ENCODE measurements around the gene LRMDA.
"Not testable (repeated sequence)": the region's sequence is repeated elsewhere in the genome, so short reads cannot be mapped to it uniquely, and the experiment has no call there.

LRMDA gene

DNA sequence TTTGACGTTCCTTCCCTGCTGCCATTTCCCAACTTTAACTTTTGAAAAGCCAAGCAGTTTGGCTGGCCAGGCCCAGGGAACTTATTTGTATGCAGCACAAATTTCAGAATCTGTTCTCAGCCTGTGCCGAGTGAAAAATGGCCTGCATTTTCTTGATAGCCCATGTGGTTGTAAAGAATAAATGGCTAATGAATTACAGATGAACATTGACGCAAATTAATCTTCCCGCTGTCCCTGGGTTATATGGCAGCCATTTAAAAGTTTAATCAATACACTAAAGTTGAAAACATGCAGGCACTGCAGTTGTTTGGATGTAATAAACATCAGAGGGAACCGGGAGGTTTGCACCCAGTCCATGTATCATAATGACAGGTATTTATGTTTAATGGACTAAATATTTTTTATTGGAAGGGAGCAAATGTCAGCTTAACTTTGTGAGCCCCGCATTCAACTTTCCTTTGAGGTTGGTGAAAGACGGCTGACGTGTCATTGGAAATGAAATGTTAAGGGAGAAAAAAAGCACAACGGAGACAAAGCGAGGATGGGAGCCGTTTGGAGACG is 1092.4 kb downstream of the LRMDA start:
- H3K4me1 ChIP-seq (ENCODE audit: insufficient read depth, low read length) = no peaks in the 10 kb centered on the region
- H3K36me3 ChIP-seq (ENCODE audit: insufficient read depth, low read length) = no peaks in the 10 kb centered on the region
- H3K27me3 ChIP-seq (ENCODE audit: insufficient read depth, low read length) = no peaks in the 10 kb centered on the region
- H3K4me3 ChIP-seq (ENCODE audit: low read length) = no peak overlapping the region
- H3K27ac ChIP-seq (ENCODE audit: low read depth, low read length) = no peak overlapping the region
- H3K9ac ChIP-seq (ENCODE audit: low read depth, low read length) = no peak overlapping the region
- H3K9me3 ChIP-seq (ENCODE audit: insufficient read depth, low read depth, low read length) = no peaks in the 10 kb centered on the region
- WGBS = 94% methylated on average over 12 of the region's 12 CpGs

DNA sequence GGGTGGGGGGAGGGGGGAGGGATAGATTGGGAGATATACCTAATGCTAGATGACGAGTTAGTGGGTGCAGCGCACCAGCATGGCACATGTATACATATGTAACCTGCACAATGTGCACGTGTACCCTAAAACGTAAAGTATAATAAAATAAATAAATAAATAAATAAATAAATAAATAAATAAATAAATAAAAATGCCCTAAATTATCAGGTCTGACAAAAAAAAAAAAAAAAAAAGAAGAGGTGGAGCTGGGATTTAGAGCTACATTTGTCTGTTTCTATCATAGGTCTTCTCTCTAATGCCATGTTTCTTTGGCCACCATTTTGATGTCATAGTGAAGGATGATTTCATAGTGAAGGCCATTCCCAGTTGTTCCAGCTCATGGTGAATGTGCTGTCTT is 1095.4 kb downstream of the LRMDA start:
- not testable (repeated sequence) for H3K4me3 ChIP-seq (ENCODE audit: low read length); H3K9me3 ChIP-seq (ENCODE audit: insufficient read depth, low read depth, low read length); H3K36me3 ChIP-seq (ENCODE audit: insufficient read depth, low read length); H3K9ac ChIP-seq (ENCODE audit: low read depth, low read length); H3K27me3 ChIP-seq (ENCODE audit: insufficient read depth, low read length); H3K27ac ChIP-seq (ENCODE audit: low read depth, low read length); H3K4me1 ChIP-seq (ENCODE audit: insufficient read depth, low read length)
- 100% methylated on average over 1 of the region's 4 CpGs for WGBS

DNA sequence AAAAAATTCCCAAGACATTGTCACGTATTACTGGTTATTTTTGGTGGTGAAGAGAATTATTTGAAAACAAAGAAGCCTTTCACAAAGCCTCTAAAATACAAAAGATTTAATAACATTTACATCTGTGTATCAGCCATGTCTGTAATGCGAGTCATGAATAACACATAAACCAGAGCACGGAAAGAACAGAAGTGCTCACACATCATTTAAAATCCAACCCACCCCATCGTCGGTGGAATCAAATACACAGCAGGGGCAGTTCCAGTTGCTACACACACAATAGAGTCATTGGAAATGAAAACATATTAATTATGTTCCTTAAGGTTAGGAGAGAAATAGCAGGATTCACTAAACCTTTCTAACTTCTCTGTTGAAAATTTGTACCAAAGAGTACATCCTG is 1108.9 kb downstream of the LRMDA start:
- Histone ChIP-seq H3K9me3 (ENCODE audit: insufficient read depth, low read depth, low read length) (no peaks in the 10 kb centered on the region), H3K4me1 (ENCODE audit: insufficient read depth, low read length) (no peaks in the 10 kb centered on the region), H3K4me3 (ENCODE audit: low read length) (no peak overlapping the region), H3K36me3 (ENCODE audit: insufficient read depth, low read length) (no peaks in the 10 kb centered on the region), H3K9ac (ENCODE audit: low read depth, low read length) (no peak overlapping the region), H3K27me3 (ENCODE audit: insufficient read depth, low read length) (no peaks in the 10 kb centered on the region), H3K27ac (ENCODE audit: low read depth, low read length) (no peak overlapping the region)
- 97% methylated on average over 4 of the region's 5 CpGs for WGBS

DNA sequence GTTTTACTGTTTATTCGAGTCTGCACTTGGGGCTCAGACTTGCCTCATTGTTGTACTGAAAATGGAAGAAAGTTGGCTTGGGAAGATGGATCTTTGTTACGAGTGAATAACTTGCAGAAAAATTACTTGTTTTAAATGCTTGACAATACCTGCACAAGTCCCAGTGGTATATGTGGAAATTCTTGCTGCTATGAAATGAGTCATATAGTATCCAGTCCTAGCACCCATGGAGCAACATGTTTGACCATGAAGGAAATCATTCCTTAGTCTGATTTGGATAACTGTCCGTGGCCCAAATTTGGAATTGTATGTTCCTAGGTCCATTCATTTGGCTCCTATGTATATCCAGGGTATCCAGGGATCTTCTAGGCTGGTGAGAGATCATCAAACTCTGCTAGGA is 1109.4 kb downstream of the LRMDA start:
- Histone ChIP-seq H3K4me3 (ENCODE audit: low read length) (no peak overlapping the region), H3K27me3 (ENCODE audit: insufficient read depth, low read length) (no peaks in the 10 kb centered on the region), H3K36me3 (ENCODE audit: insufficient read depth, low read length) (no peaks in the 10 kb centered on the region), H3K4me1 (ENCODE audit: insufficient read depth, low read length) (no peaks in the 10 kb centered on the region), H3K27ac (ENCODE audit: low read depth, low read length) (no peak overlapping the region), H3K9me3 (ENCODE audit: insufficient read depth, low read depth, low read length) (no peaks in the 10 kb centered on the region), H3K9ac (ENCODE audit: low read depth, low read length) (no peak overlapping the region)
- 93% methylated on average over 3 of the region's 3 CpGs for WGBS

DNA sequence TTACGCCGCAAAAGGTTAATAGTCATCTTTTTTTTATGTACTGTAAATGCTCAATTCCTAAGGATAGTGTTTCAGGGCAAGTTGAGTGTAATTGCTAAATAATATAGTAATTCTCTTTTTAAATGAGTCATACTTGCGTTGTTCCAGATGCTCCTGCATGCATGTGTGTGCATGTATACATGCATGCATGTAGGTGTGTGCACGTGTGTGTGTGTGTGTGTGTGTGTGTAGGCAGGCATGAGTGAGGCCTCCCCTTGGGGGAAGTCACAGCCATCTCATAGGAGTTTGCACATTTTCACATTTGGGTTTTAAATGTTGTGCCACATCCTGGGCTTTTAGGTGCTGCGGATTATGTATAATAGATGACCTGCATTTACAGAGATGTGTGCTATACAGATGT is 1110.4 kb downstream of the LRMDA start:
- H3K4me3 ChIP-seq (ENCODE audit: low read length) = no peak overlapping the region
- H3K9ac ChIP-seq (ENCODE audit: low read depth, low read length) = no peak overlapping the region
- no peaks in the 10 kb centered on the region for H3K4me1 ChIP-seq (ENCODE audit: insufficient read depth, low read length)
- H3K36me3 ChIP-seq (ENCODE audit: insufficient read depth, low read length) = no peaks in the 10 kb centered on the region
- H3K9me3 ChIP-seq (ENCODE audit: insufficient read depth, low read depth, low read length) = no peaks in the 10 kb centered on the region
- H3K27ac ChIP-seq (ENCODE audit: low read depth, low read length) = no peak overlapping the region
- H3K27me3 ChIP-seq (ENCODE audit: insufficient read depth, low read length) = no peaks in the 10 kb centered on the region
- WGBS = 92% methylated on average over 3 of the region's 5 CpGs

DNA sequence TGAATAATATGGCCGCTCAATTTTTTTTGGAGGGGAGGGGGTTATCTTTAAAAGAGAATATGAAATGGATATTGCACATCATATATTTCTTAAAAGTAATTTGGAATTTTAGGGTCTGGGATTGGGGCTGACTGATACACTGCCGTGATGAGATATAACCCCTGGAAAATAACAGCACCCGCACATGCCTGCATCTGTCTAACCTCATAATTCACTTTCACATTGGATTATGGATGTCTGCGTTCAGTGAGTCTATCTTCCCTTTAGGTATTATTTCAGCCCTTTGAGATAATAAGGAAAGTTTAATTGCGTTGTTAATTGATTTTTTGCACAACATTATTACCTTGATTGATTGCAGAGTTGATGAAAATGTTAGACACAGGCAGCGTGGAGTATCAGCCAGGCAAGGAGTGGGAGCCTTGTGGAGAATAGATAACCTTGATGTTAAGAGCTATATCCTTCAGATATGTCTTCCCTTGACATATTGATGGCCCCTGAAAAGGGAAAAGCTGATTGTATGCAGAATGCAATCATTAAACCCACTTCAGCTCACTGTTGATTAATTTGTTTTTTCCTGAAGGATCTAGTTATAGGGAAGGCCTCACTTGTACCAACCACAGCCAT is 1111.0 kb downstream of the LRMDA start:
- no peaks in the 10 kb centered on the region for H3K36me3 ChIP-seq (ENCODE audit: insufficient read depth, low read length)
- no peak overlapping the region for H3K27ac ChIP-seq (ENCODE audit: low read depth, low read length)
- H3K27me3 ChIP-seq (ENCODE audit: insufficient read depth, low read length) = no peaks in the 10 kb centered on the region
- H3K4me3 ChIP-seq (ENCODE audit: low read length) = no peak overlapping the region
- H3K9ac ChIP-seq (ENCODE audit: low read depth, low read length) = no peak overlapping the region
- 95% methylated on average over 4 of the region's 6 CpGs for WGBS
- no peaks in the 10 kb centered on the region for H3K9me3 ChIP-seq (ENCODE audit: insufficient read depth, low read depth, low read length)
- no peaks in the 10 kb centered on the region for H3K4me1 ChIP-seq (ENCODE audit: insufficient read depth, low read length)

DNA sequence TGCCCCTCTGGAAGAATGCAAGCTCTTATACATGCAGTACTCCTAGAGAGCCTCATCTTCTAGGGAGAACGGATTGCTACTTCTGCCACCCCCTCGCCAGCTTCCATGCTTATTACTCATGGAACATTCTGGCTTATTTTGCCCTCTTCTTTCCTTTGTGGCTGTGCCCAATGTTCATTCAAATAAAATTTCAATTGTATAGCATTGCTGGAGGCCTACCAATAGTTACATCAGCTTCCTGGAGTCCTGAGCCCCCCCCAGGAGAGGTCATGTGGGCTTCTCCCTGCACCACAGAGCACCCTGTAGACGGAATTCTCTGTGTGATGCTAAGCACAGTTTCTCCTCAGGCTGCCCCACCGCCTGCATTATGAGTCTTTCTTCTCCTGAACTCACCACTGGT is 1112.2 kb downstream of the LRMDA start:
- WGBS = 92% methylated on average over 4 of the region's 4 CpGs
- Histone ChIP-seq H3K27ac (ENCODE audit: low read depth, low read length) (no peak overlapping the region), H3K9me3 (ENCODE audit: insufficient read depth, low read depth, low read length) (no peaks in the 10 kb centered on the region), H3K9ac (ENCODE audit: low read depth, low read length) (no peak overlapping the region), H3K4me3 (ENCODE audit: low read length) (no peak overlapping the region), H3K27me3 (ENCODE audit: insufficient read depth, low read length) (no peaks in the 10 kb centered on the region), H3K36me3 (ENCODE audit: insufficient read depth, low read length) (no peaks in the 10 kb centered on the region), H3K4me1 (ENCODE audit: insufficient read depth, low read length) (no peaks in the 10 kb centered on the region)

DNA sequence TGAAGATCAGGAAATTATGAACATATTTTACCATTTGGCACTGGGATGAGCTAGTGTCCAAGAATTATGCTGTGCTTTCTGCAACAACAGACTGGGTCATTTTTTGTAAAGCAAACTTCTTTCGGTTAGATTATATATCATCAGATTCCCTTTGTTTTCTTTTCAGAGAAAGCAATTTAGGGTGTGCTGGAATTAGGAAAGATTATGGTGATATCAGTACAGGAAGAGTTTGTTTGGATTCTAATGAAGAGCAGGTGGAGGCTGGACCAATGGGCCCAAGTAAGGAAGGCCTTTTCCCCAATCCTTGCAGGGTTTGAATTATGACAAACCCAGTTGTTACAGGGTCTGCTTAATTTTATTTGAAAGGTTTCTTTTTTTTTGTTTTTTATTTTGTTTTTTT is 1113.4 kb downstream of the LRMDA start:
- H3K9me3 ChIP-seq (ENCODE audit: insufficient read depth, low read depth, low read length) = no peaks in the 10 kb centered on the region
- H3K9ac ChIP-seq (ENCODE audit: low read depth, low read length) = no peak overlapping the region
- 100% methylated on average over 1 of the region's 1 CpG for WGBS
- no peaks in the 10 kb centered on the region for H3K4me1 ChIP-seq (ENCODE audit: insufficient read depth, low read length)
- H3K36me3 ChIP-seq (ENCODE audit: insufficient read depth, low read length) = no peaks in the 10 kb centered on the region
- H3K27ac ChIP-seq (ENCODE audit: low read depth, low read length) = no peak overlapping the region
- no peaks in the 10 kb centered on the region for H3K27me3 ChIP-seq (ENCODE audit: insufficient read depth, low read length)
- no peak overlapping the region for H3K4me3 ChIP-seq (ENCODE audit: low read length)

DNA sequence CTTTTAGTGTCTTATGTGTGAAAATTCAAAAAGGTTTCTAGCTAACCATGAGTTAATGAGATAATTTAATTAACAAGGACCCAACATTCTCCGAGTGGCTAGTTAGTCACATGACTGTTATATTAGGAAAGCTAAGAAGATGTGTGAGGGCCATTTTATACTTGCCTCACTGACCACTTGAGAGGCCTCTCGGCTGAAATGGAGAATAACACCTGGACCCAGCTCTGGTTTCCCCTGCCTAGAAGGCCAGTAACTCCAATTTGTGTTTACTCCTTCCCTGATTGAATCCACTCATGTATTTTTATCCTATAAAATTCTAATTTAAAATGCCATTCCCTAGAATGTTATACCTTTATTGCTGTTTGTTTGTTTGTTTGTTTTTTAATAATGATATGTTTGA is 1115.0 kb downstream of the LRMDA start:
- H3K36me3 ChIP-seq (ENCODE audit: insufficient read depth, low read length) = no peaks in the 10 kb centered on the region
- WGBS = 85% methylated on average over 2 of the region's 2 CpGs
- no peaks in the 10 kb centered on the region for H3K27me3 ChIP-seq (ENCODE audit: insufficient read depth, low read length)
- no peaks in the 10 kb centered on the region for H3K9me3 ChIP-seq (ENCODE audit: insufficient read depth, low read depth, low read length)
- H3K4me1 ChIP-seq (ENCODE audit: insufficient read depth, low read length) = no peaks in the 10 kb centered on the region
- no peak overlapping the region for H3K4me3 ChIP-seq (ENCODE audit: low read length)
- no peak overlapping the region for H3K27ac ChIP-seq (ENCODE audit: low read depth, low read length)
- H3K9ac ChIP-seq (ENCODE audit: low read depth, low read length) = no peak overlapping the region

DNA sequence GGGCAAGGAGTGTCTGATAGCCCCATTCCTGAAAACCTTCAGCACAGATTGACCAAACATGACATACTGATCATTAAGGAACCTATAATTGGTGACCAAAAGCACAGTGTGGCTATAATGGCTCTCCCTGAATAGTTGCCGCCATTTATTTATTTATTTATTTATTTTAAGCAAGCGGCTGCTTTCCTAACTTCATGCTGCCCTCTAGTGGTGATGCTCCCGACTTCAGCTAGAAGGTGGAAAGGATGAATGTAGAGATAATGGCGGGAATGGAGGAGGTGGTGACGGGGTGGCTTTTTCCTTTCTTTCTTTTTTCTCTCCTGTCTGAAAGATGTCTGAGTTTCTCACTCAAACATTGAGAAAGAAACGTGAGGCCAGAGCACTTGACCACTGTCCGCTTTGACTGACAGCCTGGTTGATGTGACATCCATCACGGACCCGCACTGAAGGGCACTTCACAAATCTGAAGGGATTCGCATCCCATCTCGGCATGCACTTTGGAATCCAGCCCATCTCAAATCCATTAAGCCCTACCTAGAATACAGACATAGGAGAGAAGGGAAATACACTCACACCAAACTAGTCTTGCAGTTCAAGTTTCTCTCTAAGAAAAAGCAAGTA is 1116.0 kb downstream of the LRMDA start:
- H3K4me1 ChIP-seq (ENCODE audit: insufficient read depth, low read length) = no peaks in the 10 kb centered on the region
- no peak overlapping the region for H3K4me3 ChIP-seq (ENCODE audit: low read length)
- H3K27ac ChIP-seq (ENCODE audit: low read depth, low read length) = no peak overlapping the region
- H3K27me3 ChIP-seq (ENCODE audit: insufficient read depth, low read length) = no peaks in the 10 kb centered on the region
- no peak overlapping the region for H3K9ac ChIP-seq (ENCODE audit: low read depth, low read length)
- WGBS = 48% methylated on average over 9 of the region's 11 CpGs
- H3K9me3 ChIP-seq (ENCODE audit: insufficient read depth, low read depth, low read length) = no peaks in the 10 kb centered on the region
- H3K36me3 ChIP-seq (ENCODE audit: insufficient read depth, low read length) = no peaks in the 10 kb centered on the region

DNA sequence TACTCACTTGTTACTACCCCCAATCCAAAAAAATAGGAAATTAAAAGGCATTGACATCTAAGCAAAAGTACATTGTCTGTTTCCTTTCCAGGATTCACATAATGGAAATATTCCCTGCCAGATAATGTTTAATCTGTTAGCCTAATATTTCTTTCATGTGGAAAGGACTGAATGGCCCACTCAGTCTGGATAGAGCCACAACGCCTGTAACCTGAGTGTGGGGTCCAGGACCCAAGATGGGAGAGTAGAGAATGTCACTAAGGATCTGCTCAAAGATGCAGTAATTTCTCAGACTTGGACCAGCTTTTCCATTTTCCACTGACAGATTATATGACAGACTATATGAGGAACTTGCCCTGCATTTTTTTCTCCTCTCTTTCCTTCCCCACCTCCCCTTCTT is 1117.3 kb downstream of the LRMDA start:
- no peak overlapping the region for H3K4me3 ChIP-seq (ENCODE audit: low read length)
- no peaks in the 10 kb centered on the region for H3K9me3 ChIP-seq (ENCODE audit: insufficient read depth, low read depth, low read length)
- no peak overlapping the region for H3K9ac ChIP-seq (ENCODE audit: low read depth, low read length)
- WGBS = 94% methylated on average over 1 of the region's 1 CpG
- no peaks in the 10 kb centered on the region for H3K36me3 ChIP-seq (ENCODE audit: insufficient read depth, low read length)
- no peaks in the 10 kb centered on the region for H3K4me1 ChIP-seq (ENCODE audit: insufficient read depth, low read length)
- H3K27ac ChIP-seq (ENCODE audit: low read depth, low read length) = no peak overlapping the region
- H3K27me3 ChIP-seq (ENCODE audit: insufficient read depth, low read length) = no peaks in the 10 kb centered on the region

DNA sequence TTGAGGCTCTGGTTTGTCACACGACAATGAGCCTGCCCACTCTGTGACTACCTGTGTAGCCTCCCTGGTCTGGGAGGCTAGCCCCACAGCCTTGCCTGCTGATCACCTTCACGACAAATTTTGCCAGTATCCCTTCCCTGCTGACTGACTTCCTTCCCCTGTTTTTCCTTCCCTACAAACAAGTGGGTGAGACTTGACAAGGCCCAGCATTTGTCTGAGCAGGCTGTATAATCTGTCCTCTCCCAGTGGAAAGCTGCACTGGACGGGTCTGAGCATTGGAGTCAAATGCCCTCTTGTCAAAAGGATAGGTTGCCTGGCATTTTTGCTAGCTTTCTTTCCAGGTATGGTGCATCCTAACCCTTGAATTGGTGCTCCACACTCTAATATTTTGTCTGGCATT is 1117.7 kb downstream of the LRMDA start:
- H3K36me3 ChIP-seq (ENCODE audit: insufficient read depth, low read length) = no peaks in the 10 kb centered on the region
- 85% methylated on average over 3 of the region's 3 CpGs for WGBS
- H3K4me1 ChIP-seq (ENCODE audit: insufficient read depth, low read length) = no peaks in the 10 kb centered on the region
- H3K27ac ChIP-seq (ENCODE audit: low read depth, low read length) = no peak overlapping the region
- no peak overlapping the region for H3K9ac ChIP-seq (ENCODE audit: low read depth, low read length)
- no peaks in the 10 kb centered on the region for H3K27me3 ChIP-seq (ENCODE audit: insufficient read depth, low read length)
- H3K4me3 ChIP-seq (ENCODE audit: low read length) = no peak overlapping the region
- H3K9me3 ChIP-seq (ENCODE audit: insufficient read depth, low read depth, low read length) = no peaks in the 10 kb centered on the region
